NCI-H510A (cell line): Measurements from ENCODE around the gene LIAS.
A peak's percentile ranks its signal among the peaks of the same experiment; 100 is the strongest.
"Not testable (repeated sequence)": the region's sequence is repeated elsewhere in the genome, so short reads cannot be mapped to it uniquely, and the experiment has no call there.

Experiments
- DNase-seq: peaks from one replicate; lab custom pipeline; 2025; lab: John Stamatoyannopoulos, UW

The LIAS gene

GRCh38 chr4:39452860-39453587, 5.8 kb upstream of the LIAS start:
- no peak for DNase-seq

- DNase-seq = no peak
These were observed 5.1 kb upstream of the LIAS start for GRCh38 chr4:39453738-39454137.

GRCh38 chr4:39455486-39455885, 3.4 kb upstream of the LIAS start:
- DNase-seq = no peak

- no peak for DNase-seq
These were observed 1.7 kb upstream of the LIAS start for GRCh38 chr4:39456946-39457763.

GRCh38 chr4:39458161-39458504, 723 bp upstream of the LIAS start:
- not testable (repeated sequence) for DNase-seq

- DNase-seq = peak; percentile 2
These were observed 6.1 kb downstream of the LIAS start for GRCh38 chr4:39464886-39465501.

- no peak for DNase-seq
These were observed 7.9 kb downstream of the LIAS start for GRCh38 chr4:39466747-39467146.

GRCh38 chr4:39467464-39467863, 8.6 kb downstream of the LIAS start:
- no peak for DNase-seq

GRCh38 chr4:39469429-39470077, 10.7 kb downstream of the LIAS start:
- DNase-seq = peak; percentile 35

- no peak for DNase-seq
These were observed 11.5 kb downstream of the LIAS start for GRCh38 chr4:39470402-39470801.

GRCh38 chr4:39472396-39472795, 13.5 kb downstream of the LIAS start:
- no peak for DNase-seq

- no peak for DNase-seq
These were observed 17.5 kb downstream of the LIAS start for GRCh38 chr4:39476187-39476895.

GRCh38 chr4:39480251-39480650, 21.4 kb downstream of the LIAS start:
- no peak for DNase-seq

- DNase-seq = no peak
These were observed 22.2 kb downstream of the LIAS start for GRCh38 chr4:39480902-39481695.

GRCh38 chr4:39484582-39485272, 25.9 kb downstream of the LIAS start:
- no peak for DNase-seq

GRCh38 chr4:39486221-39486804, 27.5 kb downstream of the LIAS start:
- no peak for DNase-seq

GRCh38 chr4:39490322-39490721, 31.5 kb downstream of the LIAS start:
- DNase-seq = no peak

- no peak for DNase-seq
These were observed 35.5 kb downstream of the LIAS start for GRCh38 chr4:39494354-39494753.

- DNase-seq = no peak
These were observed 36.8 kb downstream of the LIAS start for GRCh38 chr4:39495446-39496213.
